H1 (cell line): ENCODE data around the gene THRB. TPM values are rescaled to one million over a fixed set of nuclear protein-coding genes. Genes with fewer than 3 reads are reported as not detected.

ENCODE experiments used
- CTCF ChIA-PET: fragments of 300-600 bp; sonication (Branson Sonifier 250); formaldehyde crosslinking; loops from one replicate; lab custom pipeline; 2021; ENCODE audit not compliant: partially characterized antibody; lab: Charles Lee
- POLR2A ChIA-PET: fragments of 300-600 bp; sonication (Branson Sonifier 250); formaldehyde crosslinking; loops from one replicate; lab custom pipeline; 2021; ENCODE audit warnings: inconsistent platforms; ENCODE audit not compliant: partially characterized antibody; lab: Charles Lee
- DNase-seq, 2 experiments: peaks; one replicate each; pipeline versions ENCODE4 v3.0.0 to v3.0.0-alpha.2; 2010 to 2022; ENCODE audit warnings: low spot score in 2 of 2, low read depth in 1 of 2, mixed read lengths in 1 of 2
- FAIRE-seq: peaks from 2 replicates; lab custom pipeline; 2011; peaks lifted over from hg19 to GRCh38; lab: Jason Lieb, UNC
- H2AFZ ChIP-seq: 2 replicates; pipeline ENCODE4 v1.8.1; 2012; ENCODE audit warnings: low read length, inconsistent platforms
- H2AK5ac ChIP-seq: 2 replicates; pipeline ENCODE4 v1.6.1; 2013; ENCODE audit warnings: low read depth, low read length
- H2BK120ac ChIP-seq: replicated peaks from 2 replicates; pipeline ENCODE3; 2013; ENCODE audit warnings: low read depth, low read length, inconsistent platforms
- H2BK12ac ChIP-seq: 2 replicates; pipeline ENCODE4 v1.6.1; 2013; ENCODE audit warnings: low read depth, low read length
- H2BK15ac ChIP-seq: 2 replicates; pipeline ENCODE4 v1.6.1; 2013; ENCODE audit warnings: low read length
- H2BK20ac ChIP-seq: 2 replicates; pipeline ENCODE4 v1.6.1; 2013; ENCODE audit warnings: low read length
- H2BK5ac ChIP-seq: 2 replicates; pipeline ENCODE4 v1.6.1; 2013; ENCODE audit warnings: low read depth, low read length
- H3K14ac ChIP-seq: 2 replicates; pipeline ENCODE4 v1.6.1; 2013; ENCODE audit warnings: inconsistent platforms; ENCODE audit not compliant: insufficient read length
- H3K18ac ChIP-seq: 2 replicates; pipeline ENCODE4 v1.6.1; 2013; ENCODE audit warnings: low read length; ENCODE audit errors: extremely low read depth
- H3K23ac ChIP-seq: 2 replicates; pipeline ENCODE4 v1.6.1; 2013; ENCODE audit warnings: inconsistent platforms; ENCODE audit not compliant: insufficient read length
- H3K23me2 ChIP-seq: 2 replicates; pipeline ENCODE4 v1.6.1; 2013; ENCODE audit warnings: low read depth, low read length
- H3K27ac ChIP-seq: 2 replicates; pipeline ENCODE4 v1.6.1; 2011; ENCODE audit warnings: low read depth, low read length, inconsistent platforms
- H3K27me3 ChIP-seq, 4 experiments: replicated peaks in 1 of 4; 1 replicate in 1 of 4; 2 replicates in 3 of 4; pipeline versions ENCODE4 v1.6.1 to v1.8.1; 2011 to 2013; ENCODE audit warnings: low read length in 3 of 4, mild to moderate bottlenecking in 3 of 4, inconsistent platforms in 2 of 4, mixed read lengths in 2 of 4, moderate library complexity in 1 of 4; ENCODE audit not compliant: control insufficient read depth in 3 of 4, insufficient read depth in 3 of 4; ENCODE audit errors: extremely low read depth in 1 of 4
- H3K36me3 ChIP-seq, 4 experiments: 2 replicates each; pipeline versions ENCODE4 v1.6.1 to v1.8.1; 2011 to 2013; ENCODE audit warnings: mild to moderate bottlenecking in 4 of 4, low read length in 3 of 4, moderate library complexity in 2 of 4, control low read depth in 1 of 4, inconsistent platforms in 1 of 4; ENCODE audit not compliant: insufficient read depth in 4 of 4, control insufficient read depth in 2 of 4
- H3K4ac ChIP-seq: replicated peaks from 2 replicates; pipeline ENCODE3; 2013; ENCODE audit warnings: low read length, low read depth, mixed read lengths, inconsistent platforms; ENCODE audit not compliant: insufficient read length
- H3K4me1 ChIP-seq, 4 experiments: replicated peaks in 1 of 4; 1 replicate in 1 of 4; 2 replicates in 3 of 4; pipeline versions ENCODE4 v1.6.1 to v1.8.1; 2011 to 2013; ENCODE audit warnings: low read length in 3 of 4, inconsistent platforms in 2 of 4, mixed read lengths in 1 of 4; ENCODE audit not compliant: insufficient read depth in 4 of 4, control insufficient read depth in 3 of 4
- H3K4me2 ChIP-seq, 2 experiments: 2 replicates each; pipeline versions ENCODE4 v1.6.1 to v1.8.1; 2011 to 2013; ENCODE audit warnings: low read depth in 2 of 2, low read length in 2 of 2, control low read depth in 1 of 2, inconsistent platforms in 1 of 2, mild to moderate bottlenecking in 1 of 2; ENCODE audit not compliant: insufficient read depth in 1 of 2
- H3K4me3 ChIP-seq, 4 experiments: fragments of 200-600, 300-600 bp in 1 of 4; sonication (generic), shearing (Covaris generic), sonication (Bioruptor Twin) in 1 of 4; 2 replicates each; pipeline versions ENCODE4 v1.5.1 to v1.8.1; 2011 to 2016; ENCODE audit warnings: low read length in 4 of 4, low read depth in 3 of 4, control low read depth in 2 of 4, inconsistent platforms in 2 of 4, mild to moderate bottlenecking in 2 of 4, mixed read lengths in 1 of 4, moderate library complexity in 1 of 4; ENCODE audit not compliant: insufficient read depth in 2 of 4; ENCODE audit errors: extremely low read depth in 1 of 4
- H3K56ac ChIP-seq: replicated peaks from 2 replicates; pipeline ENCODE3; 2013; ENCODE audit warnings: low read depth, mild to moderate bottlenecking, mixed read lengths, low read length, inconsistent platforms; ENCODE audit not compliant: insufficient read length
- H3K79me1 ChIP-seq: 2 replicates; pipeline ENCODE4 v1.6.1; 2013; ENCODE audit warnings: low read depth, low read length, control low read depth
- H3K79me2 ChIP-seq, 2 experiments: 2 replicates each; pipeline versions ENCODE4 v1.6.1 to v1.8.1; 2012 to 2013; ENCODE audit warnings: low read length in 2 of 2, mild to moderate bottlenecking in 2 of 2, inconsistent platforms in 1 of 2; ENCODE audit not compliant: insufficient read depth in 2 of 2, control insufficient read depth in 1 of 2
- H3K9ac ChIP-seq, 4 experiments: replicated peaks in 1 of 4; 1 replicate in 1 of 4; 2 replicates in 3 of 4; pipeline versions ENCODE4 v1.6.1 to v1.8.1; 2011 to 2013; ENCODE audit warnings: low read depth in 3 of 4, low read length in 3 of 4, control low read depth in 2 of 4, mild to moderate bottlenecking in 2 of 4, moderate library complexity in 2 of 4, inconsistent platforms in 1 of 4; ENCODE audit errors: extremely low read depth in 1 of 4
- H3K9me3 ChIP-seq, 2 experiments: 2 replicates each; pipeline versions ENCODE4 v1.6.1 to v1.8.1; 2012 to 2013; ENCODE audit warnings: mild to moderate bottlenecking in 2 of 2, moderate library complexity in 2 of 2, control low read depth in 1 of 2, inconsistent platforms in 1 of 2, low read depth in 1 of 2, low read length in 1 of 2, mixed read lengths in 1 of 2; ENCODE audit not compliant: insufficient read depth in 2 of 2
- H4K20me1 ChIP-seq, 2 experiments: replicated peaks in 1 of 2; 2 replicates each; pipeline versions ENCODE3 to v1.8.1; 2011 to 2013; ENCODE audit warnings: inconsistent platforms in 2 of 2, low read length in 2 of 2, mild to moderate bottlenecking in 1 of 2; ENCODE audit not compliant: insufficient read depth in 2 of 2, control insufficient read depth in 1 of 2
- H4K5ac ChIP-seq: 2 replicates; pipeline ENCODE4 v1.6.1; 2013; ENCODE audit warnings: low read length, low read depth, mixed read lengths, inconsistent platforms; ENCODE audit not compliant: insufficient read length
- H4K8ac ChIP-seq: 2 replicates; pipeline ENCODE4 v1.8.0; 2013; ENCODE audit warnings: mild to moderate bottlenecking, moderate library complexity, low read length, inconsistent platforms; ENCODE audit not compliant: insufficient read depth; ENCODE audit errors: extremely low read depth
- H4K91ac ChIP-seq: replicated peaks from 2 replicates; pipeline ENCODE3; 2013; ENCODE audit warnings: low read length, mixed read lengths, inconsistent platforms; ENCODE audit not compliant: insufficient read length
- CEBPB ChIP-seq: IDR thresholded peaks from 2 replicates; pipeline ENCODE4 v1.6.1; 2012; ENCODE audit warnings: low read depth, low read length
- CREB1 ChIP-seq: IDR thresholded peaks from 2 replicates; pipeline ENCODE4 v1.6.1; 2012; ENCODE audit warnings: inconsistent platforms
- EP300 ChIP-seq, 2 experiments: IDR thresholded peaks; 1 replicate in 1 of 2; 2 replicates in 1 of 2; pipeline ENCODE4 v1.6.1; 2011 to 2012; ENCODE audit warnings: low read depth in 2 of 2, low read length in 2 of 2, mild to moderate bottlenecking in 2 of 2, borderline replicate concordance in 1 of 2, inconsistent platforms in 1 of 2, moderate library complexity in 1 of 2
- FOSL1 ChIP-seq: IDR thresholded peaks from 2 replicates; pipeline ENCODE4 v1.6.1; 2011; ENCODE audit warnings: mild to moderate bottlenecking, low read depth, low read length, moderate library complexity; ENCODE audit not compliant: insufficient read depth
- MAFK ChIP-seq: IDR thresholded peaks from 2 replicates; pipeline ENCODE4 v1.6.1; 2012; ENCODE audit warnings: low read depth, mild to moderate bottlenecking, improper control_type of control experiment, low read length
- NANOG ChIP-seq: IDR thresholded peaks from 2 replicates; pipeline ENCODE4 v1.6.1; 2011; ENCODE audit warnings: low read length, low read depth, mild to moderate bottlenecking, inconsistent platforms; ENCODE audit not compliant: insufficient read depth, poor library complexity, severe bottlenecking
- NRF1 ChIP-seq: IDR thresholded peaks from 2 replicates; pipeline ENCODE4 v1.6.1; 2011; ENCODE audit warnings: mild to moderate bottlenecking, low read depth, low read length, improper control_type of control experiment
- POLR2AphosphoS5 ChIP-seq: IDR thresholded peaks from 2 replicates; pipeline ENCODE4 v1.6.1; 2011; ENCODE audit warnings: low read depth, low read length
- RAD21 ChIP-seq, 2 experiments: IDR thresholded peaks in 1 of 2; conservative IDR thresholded peaks in 1 of 2; 2 replicates each; pipeline ENCODE4 v1.6.1; 2011; ENCODE audit warnings: low read depth in 2 of 2, low read length in 2 of 2, improper control_type of control experiment in 1 of 2, inconsistent platforms in 1 of 2, mild to moderate bottlenecking in 1 of 2, moderate library complexity in 1 of 2
- RFX5 ChIP-seq: IDR thresholded peaks from 2 replicates; pipeline ENCODE4 v1.6.1; 2011; ENCODE audit warnings: low read depth, low read length, improper control_type of control experiment, borderline replicate concordance
- SIN3A ChIP-seq, 2 experiments: IDR thresholded peaks in 1 of 2; conservative IDR thresholded peaks in 1 of 2; 2 replicates each; pipeline ENCODE4 v1.6.1; 2011 to 2012; ENCODE audit warnings: low read length in 2 of 2, improper control_type of control experiment in 1 of 2, low read depth in 1 of 2, mild to moderate bottlenecking in 1 of 2
- TCF12 ChIP-seq: IDR thresholded peaks from 2 replicates; pipeline ENCODE4 v1.6.1; 2011; ENCODE audit warnings: low read depth, mild to moderate bottlenecking, low read length
- TEAD4 ChIP-seq: IDR thresholded peaks from 2 replicates; pipeline ENCODE4 v1.6.1; 2012; ENCODE audit warnings: low read depth, low read length, inconsistent platforms, mixed read lengths
- WGBS, 2 experiments: shearing (Covaris generic) in 1 of 2; methylation state at CpG; one replicate each; pipeline versions ENCODE4 v1.1.6 to v1.1.7; 2013 to 2015; ENCODE audit warnings: low lambda C conversion rate in 2 of 2, mixed read lengths in 2 of 2, inconsistent platforms in 1 of 2, low coverage in 1 of 2, missing lambda C conversion rate in 1 of 2; ENCODE audit not compliant: insufficient replicate concordance in 2 of 2, insufficient coverage in 1 of 2, insufficient read length in 1 of 2; ENCODE audit errors: extremely low coverage in 1 of 2, missing lambda C conversion rate in 1 of 2; 5-methylcytosine and 5-hydroxymethylcytosine counted together
- polyA plus RNA-seq, 7 experiments: library from polyadenylated mRNA; depleted of rRNA in 3 of 7; stranded (reverse) in 5 of 7; unstranded in 2 of 7; fragments of >200 nt in 5 of 7; fragments of 200-250 nt in 2 of 7; gene quantifications; 1 replicate in 5 of 7; 2 replicates in 1 of 7; 4 replicates in 1 of 7; pipeline versions ENCODE4 v1.2.1 to v1.2.3, GENCODE V29; 2011 to 2013; ENCODE audit warnings: missing spikeins in 2 of 7, mixed read lengths in 2 of 7
- total RNA-seq: library from RNA; stranded (reverse); fragmentation: NEBNext Ultra II Directional; extraction: Animal tissue kit (Norgen Biotek cat#: 25700); gene quantifications from 2 replicates; pipeline ENCODE4 v1.2.1, GENCODE V29; 2021
- TF ChIP-seq, protein P1 (sequence below): IDR thresholded peaks from 2 replicates; pipeline ENCODE4 v1.6.1; 2012; ENCODE audit warnings: inconsistent platforms

The THRB gene
- total and polyA plus RNA-seq, 2 of the 8 experiments (the other 6 are each of a cell fraction or from before 2014, with no cell fraction given), result 0.98 to 3.9 TPM

GRCh38 chr3:24258260-24258659, 236.4 kb downstream of the THRB start:
- no peaks in the 10 kb centered on the region for H3K27me3 ChIP-seq
- H3K18ac ChIP-seq, result no peak overlapping the region
- no peak overlapping the region for H2BK12ac ChIP-seq
- no peaks in the 10 kb centered on the region for H3K79me1 ChIP-seq
- CTCF ChIA-PET, result interaction anchor here (0.8 to 7.2 kb wide), 7 partner anchors 16 to 424 kb away, joined by 3 to 49 read pairs (median 4); no protein-coding TSS in a partner anchor
- H3K56ac ChIP-seq, result no peak overlapping the region
- H3K14ac ChIP-seq, result no peak overlapping the region
- no peak overlapping the region for H2AFZ ChIP-seq
- H4K5ac ChIP-seq, result no peak overlapping the region
- H3K79me2 ChIP-seq, result no peaks in the 10 kb centered on the region
- H3K9me3 ChIP-seq, result no peaks in the 10 kb centered on the region
- H3K23ac ChIP-seq, result no peak overlapping the region
- POLR2A ChIA-PET, result no interaction called here
- H2BK20ac ChIP-seq, result no peak overlapping the region
- no peak overlapping the region for H3K4ac ChIP-seq
- no peak overlapping the region; a peak in 1 of 7 replicates for H3K9ac ChIP-seq
- no peaks in the 10 kb centered on the region; the same call in 1 of the 2 replicates for H3K23me2 ChIP-seq
- H2BK120ac ChIP-seq, result no peak overlapping the region
- no peak overlapping the region for H4K8ac ChIP-seq
- WGBS, 2 experiments, result 86% methylated on average over 5 of the region's 5 CpGs; no CpG with 5 or more reads in 1 of the 2 experiments
- H3K27ac ChIP-seq, result no peak overlapping the region
- H3K4me3 ChIP-seq, result no peak overlapping the region
- no peaks in the 10 kb centered on the region for H4K20me1 ChIP-seq
- no peak overlapping the region for H3K4me2 ChIP-seq
- no peaks in the 10 kb centered on the region for H3K36me3 ChIP-seq
- FAIRE-seq (no peak), DNase-seq (no peak)
- H2BK15ac ChIP-seq, result no peak overlapping the region
- H2BK5ac ChIP-seq, result no peak overlapping the region
- H2AK5ac ChIP-seq, result no peak overlapping the region
- no peaks in the 10 kb centered on the region for H3K4me1 ChIP-seq
- H4K91ac ChIP-seq, result no peak overlapping the region
- TF ChIP-seq TEAD4 (no peak), RAD21 (IDR thresholded peaks at IDR 0.05 in 1 of 2, conservative IDR thresholded peaks at IDR 0.05 in 1 of 2; ENCODE audit: low read depth in 2 of 2, low read length in 2 of 2) (no peak), POLR2AphosphoS5 (no peak), SIN3A (conservative IDR thresholded peaks at IDR 0.05 in 1 of 2, IDR thresholded peaks at IDR 0.05 in 1 of 2; ENCODE audit: low read depth in 1 of 2, low read length in 2 of 2) (no peak), CREB1 (no peak), EP300 (IDR thresholded peaks at IDR 0.05; ENCODE audit: borderline replicate concordance in 1 of 2, low read depth in 2 of 2, low read length in 2 of 2) (no peak), NRF1 (no peak), TCF12 (no peak), MAFK (no peak), FOSL1 (no peak), NANOG (no peak), CEBPB (no peak), RFX5 (no peak)
- TF ChIP-seq, protein P1, sequence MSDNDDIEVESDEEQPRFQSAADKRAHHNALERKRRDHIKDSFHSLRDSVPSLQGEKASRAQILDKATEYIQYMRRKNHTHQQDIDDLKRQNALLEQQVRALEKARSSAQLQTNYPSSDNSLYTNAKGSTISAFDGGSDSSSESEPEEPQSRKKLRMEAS, result no peak
